ENCODE data around the gene UPF1.

- TF ChIP-seq, protein P1, sequence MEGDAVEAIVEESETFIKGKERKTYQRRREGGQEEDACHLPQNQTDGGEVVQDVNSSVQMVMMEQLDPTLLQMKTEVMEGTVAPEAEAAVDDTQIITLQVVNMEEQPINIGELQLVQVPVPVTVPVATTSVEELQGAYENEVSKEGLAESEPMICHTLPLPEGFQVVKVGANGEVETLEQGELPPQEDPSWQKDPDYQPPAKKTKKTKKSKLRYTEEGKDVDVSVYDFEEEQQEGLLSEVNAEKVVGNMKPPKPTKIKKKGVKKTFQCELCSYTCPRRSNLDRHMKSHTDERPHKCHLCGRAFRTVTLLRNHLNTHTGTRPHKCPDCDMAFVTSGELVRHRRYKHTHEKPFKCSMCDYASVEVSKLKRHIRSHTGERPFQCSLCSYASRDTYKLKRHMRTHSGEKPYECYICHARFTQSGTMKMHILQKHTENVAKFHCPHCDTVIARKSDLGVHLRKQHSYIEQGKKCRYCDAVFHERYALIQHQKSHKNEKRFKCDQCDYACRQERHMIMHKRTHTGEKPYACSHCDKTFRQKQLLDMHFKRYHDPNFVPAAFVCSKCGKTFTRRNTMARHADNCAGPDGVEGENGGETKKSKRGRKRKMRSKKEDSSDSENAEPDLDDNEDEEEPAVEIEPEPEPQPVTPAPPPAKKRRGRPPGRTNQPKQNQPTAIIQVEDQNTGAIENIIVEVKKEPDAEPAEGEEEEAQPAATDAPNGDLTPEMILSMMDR (IDR thresholded peaks at IDR 0.05), result no peak
- TF ChIP-seq EP300 (IDR thresholded peaks at IDR 0.05; ENCODE audit: low read depth), result no peak
Observed at GRCh38 chr19:18867199-18867598, 35.4 kb downstream of the UPF1 start.

Measured in transverse colon (tissue), 3 donors.